ENCODE results near the gene OR2AT4. TPM values are rescaled to one million over a fixed set of nuclear protein-coding genes. Genes with fewer than 3 reads are reported as not detected.
"Not testable (repeated sequence)": the region's sequence is repeated elsewhere in the genome, so short reads cannot be mapped to it uniquely, and the experiment has no call there.

The OR2AT4 gene
- total and polyA plus RNA-seq, 4 experiments from 2014 or later: not detected

- intact Hi-C loops (cut with micrococcal nuclease): no loop called here
- Histone ChIP-seq H3K27ac (ENCODE audit: low read depth, low read length) (no peak overlapping the region), H3K9me3 (ENCODE audit: control insufficient read depth in 1 of 2, low read length in 2 of 2) (peaks cover 0 to 3% of the 10 kb centered on the region in 2 donors), H3K36me3 (ENCODE audit: insufficient read depth, low read length) (no peaks in the 10 kb centered on the region), H3K4me3 (ENCODE audit: low read length in 2 of 2) (no peak overlapping the region), H3K4me1 (ENCODE audit: insufficient read depth, low read length) (no peaks in the 10 kb centered on the region), H3K27me3 (ENCODE audit: insufficient read depth, low read length) (no peaks in the 10 kb centered on the region)
- Mint-ChIP-seq H3K9me3 (peaks cover 0 to 9% (median 0%) of the 10 kb centered on the region in 8 donors), H3K4me1 (no peaks in the 10 kb centered on the region), H3K36me3 (no peaks in the 10 kb centered on the region), H3K4me3 (no peak overlapping the region), H3K27ac (no peak overlapping the region), H3K27me3 (peaks cover 9 to 24% of the 10 kb centered on the region in 2 donors)
- POLR2A ChIA-PET (ENCODE audit: partially characterized antibody): no interaction called here
- DNase-seq: no peak
- CTCF ChIA-PET (ENCODE audit: partially characterized antibody): no interaction called here
Observed at GRCh38 chr11:75105462-75105925, 8.8 kb upstream of the OR2AT4 start.

- intact Hi-C loops (cut with micrococcal nuclease): no loop called here
- H3K27me3 ChIP-seq (ENCODE audit: insufficient read depth, low read length): no peaks in the 10 kb centered on the region
- DNase-seq: no peak
- POLR2A ChIA-PET (ENCODE audit: partially characterized antibody): no interaction called here
- CTCF ChIA-PET (ENCODE audit: partially characterized antibody): no interaction called here
- no peaks in the 10 kb centered on the region for H3K36me3 ChIP-seq (ENCODE audit: insufficient read depth, low read length)
- Mint-ChIP-seq H3K36me3 (no peaks in the 10 kb centered on the region), H3K27ac (no peak overlapping the region), H3K9me3 (peaks cover 0 to 4% (median 0%) of the 10 kb centered on the region in 8 donors), H3K4me3 (no peak overlapping the region), H3K4me1 (no peaks in the 10 kb centered on the region), H3K27me3 (peaks cover 12 to 27% of the 10 kb centered on the region in 2 donors)
- H3K27ac ChIP-seq (ENCODE audit: low read depth, low read length): no peak overlapping the region
- H3K4me1 ChIP-seq (ENCODE audit: insufficient read depth, low read length): no peaks in the 10 kb centered on the region
- peaks cover 0 to 3% of the 10 kb centered on the region in 2 donors for H3K9me3 ChIP-seq (ENCODE audit: control insufficient read depth in 1 of 2, low read length in 2 of 2)
- H3K4me3 ChIP-seq (ENCODE audit: low read length in 2 of 2): no peak overlapping the region
Observed at GRCh38 chr11:75103380-75104026, 6.8 kb upstream of the OR2AT4 start.

- POLR2A ChIA-PET (ENCODE audit: partially characterized antibody): no interaction called here
- peaks cover 14 to 29% of the 10 kb centered on the region in 2 donors for H3K27me3 Mint-ChIP-seq
Observed at GRCh38 chr11:75101424-75102128, 4.9 kb upstream of the OR2AT4 start.

DNA sequence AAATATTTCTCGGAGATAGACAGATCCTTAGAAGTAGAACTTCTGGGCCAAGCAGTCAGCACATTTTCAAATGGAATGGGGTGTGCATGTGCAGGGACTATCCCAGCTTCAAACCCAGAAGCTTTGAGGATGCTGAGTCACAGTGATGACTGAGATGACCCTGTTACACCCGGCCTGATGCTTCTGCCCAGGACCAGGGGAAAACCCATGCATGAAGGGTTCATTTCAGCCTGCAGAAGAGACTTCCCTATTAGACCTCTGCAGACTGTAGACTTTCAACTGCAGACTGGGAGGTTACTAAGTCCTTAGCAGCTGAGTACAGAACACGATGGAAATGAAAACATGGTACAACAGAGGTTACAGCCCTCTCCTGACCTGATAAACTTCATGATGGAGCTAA, 3.6 kb upstream of the OR2AT4 start:
- POLR2A ChIA-PET (ENCODE audit: partially characterized antibody): no interaction called here
- Mint-ChIP-seq H3K4me3 (no peak overlapping the region), H3K27ac (no peak overlapping the region), H3K9me3 (no peaks in the 10 kb centered on the region), H3K27me3 (peaks cover 18 to 34% of the 10 kb centered on the region in 2 donors), H3K36me3 (no peaks in the 10 kb centered on the region), H3K4me1 (no peaks in the 10 kb centered on the region)
- H3K4me1 ChIP-seq (ENCODE audit: insufficient read depth, low read length): no peaks in the 10 kb centered on the region
- H3K9me3 ChIP-seq (ENCODE audit: control insufficient read depth in 1 of 2, low read length in 2 of 2): no peaks in the 10 kb centered on the region
- intact Hi-C loops (cut with micrococcal nuclease): no loop called here
- H3K27ac ChIP-seq (ENCODE audit: low read depth, low read length): no peak overlapping the region
- CTCF ChIA-PET (ENCODE audit: partially characterized antibody): no interaction called here
- H3K36me3 ChIP-seq (ENCODE audit: insufficient read depth, low read length): no peaks in the 10 kb centered on the region
- DNase-seq: no peak
- no peak overlapping the region for H3K4me3 ChIP-seq (ENCODE audit: low read length in 2 of 2)
- H3K27me3 ChIP-seq (ENCODE audit: insufficient read depth, low read length): no peaks in the 10 kb centered on the region

More at GRCh38 chr11:75101424-75102128, 4.9 kb upstream of the OR2AT4 start:
- Mint-ChIP-seq H3K27ac (no peak overlapping the region), H3K4me1 (no peaks in the 10 kb centered on the region), H3K9me3 (peaks cover 0 to 4% (median 0%) of the 10 kb centered on the region in 8 donors), H3K4me3 (no peak overlapping the region), H3K36me3 (no peaks in the 10 kb centered on the region)
- Histone ChIP-seq H3K27me3 (ENCODE audit: insufficient read depth, low read length) (no peaks in the 10 kb centered on the region), H3K27ac (ENCODE audit: low read depth, low read length) (no peak overlapping the region), H3K4me3 (ENCODE audit: low read length in 2 of 2) (no peak overlapping the region), H3K36me3 (ENCODE audit: insufficient read depth, low read length) (no peaks in the 10 kb centered on the region), H3K9me3 (ENCODE audit: control insufficient read depth in 1 of 2, low read length in 2 of 2) (peaks cover 0 to 3% of the 10 kb centered on the region in 2 donors), H3K4me1 (ENCODE audit: insufficient read depth, low read length) (no peaks in the 10 kb centered on the region)
- intact Hi-C loops (cut with micrococcal nuclease): no loop called here
- CTCF ChIA-PET (ENCODE audit: partially characterized antibody): interaction anchor here (0.8 kb wide), 1 partner anchor 39 kb away, joined by 3 read pairs; no protein-coding TSS in a partner anchor
- DNase-seq: no peak

- H3K4me3 ChIP-seq (ENCODE audit: low read length in 2 of 2): no peak overlapping the region
- Mint-ChIP-seq H3K27me3 (peaks cover 18 to 41% of the 10 kb centered on the region in 2 donors), H3K4me1 (no peaks in the 10 kb centered on the region), H3K27ac (no peak overlapping the region), H3K9me3 (peaks cover 0 to 2% (median 0%) of the 10 kb centered on the region in 8 donors), H3K36me3 (no peaks in the 10 kb centered on the region), H3K4me3 (no peak overlapping the region)
- intact Hi-C loops (cut with micrococcal nuclease): no loop called here
- no peak for DNase-seq
- H3K4me1 ChIP-seq (ENCODE audit: insufficient read depth, low read length): no peaks in the 10 kb centered on the region
- H3K27ac ChIP-seq (ENCODE audit: low read depth, low read length): no peak overlapping the region
- no peaks in the 10 kb centered on the region for H3K27me3 ChIP-seq (ENCODE audit: insufficient read depth, low read length)
- ChIA-PET POLR2A (ENCODE audit: partially characterized antibody) (no interaction called here), CTCF (ENCODE audit: partially characterized antibody) (no interaction called here)
- H3K9me3 ChIP-seq (ENCODE audit: control insufficient read depth in 1 of 2, low read length in 2 of 2): no peaks in the 10 kb centered on the region
- H3K36me3 ChIP-seq (ENCODE audit: insufficient read depth, low read length): no peaks in the 10 kb centered on the region
Observed at GRCh38 chr11:75099635-75100034, 3.0 kb upstream of the OR2AT4 start.

DNA sequence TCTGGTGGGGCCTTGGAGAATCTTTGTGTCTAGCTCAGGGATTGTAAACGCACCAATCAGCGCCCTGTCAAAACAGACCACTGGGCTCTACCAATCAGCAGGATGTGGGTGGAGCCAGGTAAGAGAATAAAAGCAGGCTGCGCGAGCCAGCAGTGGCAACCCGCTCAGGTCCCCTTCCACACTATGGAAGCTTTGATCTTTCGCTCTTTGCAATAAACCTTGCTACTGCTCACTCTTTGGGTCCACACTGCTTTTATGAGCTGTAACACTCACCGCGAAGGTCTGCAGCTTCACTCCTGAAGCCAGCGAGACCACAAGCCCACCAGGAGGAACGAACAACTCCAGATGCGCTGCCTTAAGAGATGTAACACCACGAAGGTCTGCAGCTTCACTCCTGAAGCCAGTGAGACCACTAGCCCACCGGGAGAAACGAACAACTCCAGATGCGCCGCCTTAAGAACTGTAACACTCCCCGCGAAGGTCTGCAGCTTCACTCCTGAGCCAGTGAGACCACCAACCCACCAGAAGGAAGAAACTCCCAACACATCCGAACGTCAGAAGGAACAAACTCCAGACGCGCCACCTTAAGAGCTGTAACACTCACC, 2.3 kb upstream of the OR2AT4 start:
- CTCF ChIA-PET (ENCODE audit: partially characterized antibody); H3K27ac Mint-ChIP-seq; H3K4me1 ChIP-seq (ENCODE audit: insufficient read depth, low read length); H3K9me3 Mint-ChIP-seq; intact Hi-C loops (cut with micrococcal nuclease); H3K36me3 Mint-ChIP-seq; H3K27ac ChIP-seq (ENCODE audit: low read depth, low read length); DNase-seq; H3K4me1 Mint-ChIP-seq; POLR2A ChIA-PET (ENCODE audit: partially characterized antibody); H3K9me3 ChIP-seq (ENCODE audit: control insufficient read depth in 1 of 2, low read length in 2 of 2); H3K4me3 ChIP-seq (ENCODE audit: low read length in 2 of 2); H3K27me3 ChIP-seq (ENCODE audit: insufficient read depth, low read length); H3K36me3 ChIP-seq (ENCODE audit: insufficient read depth, low read length); H3K4me3 Mint-ChIP-seq: not testable (repeated sequence)
- peaks cover 18 to 41% of the 10 kb centered on the region in 2 donors for H3K27me3 Mint-ChIP-seq

DNA sequence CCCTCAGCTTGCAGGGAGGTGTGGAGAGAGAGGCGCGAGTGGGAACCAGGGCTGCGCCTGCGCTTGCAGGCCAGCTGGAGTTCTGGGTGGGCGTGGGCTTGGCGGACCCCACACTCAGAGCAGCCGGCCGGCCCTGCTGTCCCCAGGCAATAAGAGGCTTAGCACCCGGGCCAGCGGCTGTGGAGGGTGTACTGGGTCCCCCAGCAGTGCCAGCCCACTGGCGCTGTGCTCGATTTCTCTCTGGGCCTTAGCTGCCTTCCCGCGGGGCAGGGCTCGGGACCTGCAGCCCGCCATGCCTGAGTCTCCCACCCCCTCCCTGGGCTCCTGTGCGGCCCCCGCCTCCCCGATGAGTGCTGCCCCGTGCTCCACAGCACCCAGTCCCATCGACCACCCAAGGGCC, 1.5 kb upstream of the OR2AT4 start:
- H3K4me1 Mint-ChIP-seq; POLR2A ChIA-PET (ENCODE audit: partially characterized antibody); DNase-seq; H3K27ac Mint-ChIP-seq; H3K9me3 Mint-ChIP-seq; H3K36me3 Mint-ChIP-seq; H3K27ac ChIP-seq (ENCODE audit: low read depth, low read length); H3K36me3 ChIP-seq (ENCODE audit: insufficient read depth, low read length); H3K4me1 ChIP-seq (ENCODE audit: insufficient read depth, low read length); H3K9me3 ChIP-seq (ENCODE audit: control insufficient read depth in 1 of 2, low read length in 2 of 2); intact Hi-C loops (cut with micrococcal nuclease); H3K27me3 ChIP-seq (ENCODE audit: insufficient read depth, low read length); H3K4me3 ChIP-seq (ENCODE audit: low read length in 2 of 2); CTCF ChIA-PET (ENCODE audit: partially characterized antibody); H3K4me3 Mint-ChIP-seq: not testable (repeated sequence)
- peaks cover 13 to 38% of the 10 kb centered on the region in 2 donors for H3K27me3 Mint-ChIP-seq

Data from CD4-positive, alpha-beta memory T cell (primary cell).